LNCaP clone FGC (cell line): ENCODE results near the gene GPR37.

Experiments used
- DNase-seq: peaks from one replicate; pipeline ENCODE4 v3.0.0-alpha.2; 2011; ENCODE audit warnings: low read depth
- H3K4me3 ChIP-seq: 2 replicates; pipeline ENCODE4 v1.5.1; 2011; ENCODE audit warnings: mild to moderate bottlenecking, low read depth, low read length, control low read depth
- TF ChIP-seq, protein P1 (sequence below): IDR thresholded peaks from 2 replicates; pipeline ENCODE4 v1.5.1; 2012; ENCODE audit warnings: mild to moderate bottlenecking; ENCODE audit not compliant: control insufficient read depth, insufficient read depth; ENCODE audit errors: extremely low read depth

The GPR37 gene, protein sequence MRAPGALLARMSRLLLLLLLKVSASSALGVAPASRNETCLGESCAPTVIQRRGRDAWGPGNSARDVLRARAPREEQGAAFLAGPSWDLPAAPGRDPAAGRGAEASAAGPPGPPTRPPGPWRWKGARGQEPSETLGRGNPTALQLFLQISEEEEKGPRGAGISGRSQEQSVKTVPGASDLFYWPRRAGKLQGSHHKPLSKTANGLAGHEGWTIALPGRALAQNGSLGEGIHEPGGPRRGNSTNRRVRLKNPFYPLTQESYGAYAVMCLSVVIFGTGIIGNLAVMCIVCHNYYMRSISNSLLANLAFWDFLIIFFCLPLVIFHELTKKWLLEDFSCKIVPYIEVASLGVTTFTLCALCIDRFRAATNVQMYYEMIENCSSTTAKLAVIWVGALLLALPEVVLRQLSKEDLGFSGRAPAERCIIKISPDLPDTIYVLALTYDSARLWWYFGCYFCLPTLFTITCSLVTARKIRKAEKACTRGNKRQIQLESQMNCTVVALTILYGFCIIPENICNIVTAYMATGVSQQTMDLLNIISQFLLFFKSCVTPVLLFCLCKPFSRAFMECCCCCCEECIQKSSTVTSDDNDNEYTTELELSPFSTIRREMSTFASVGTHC

DNA sequence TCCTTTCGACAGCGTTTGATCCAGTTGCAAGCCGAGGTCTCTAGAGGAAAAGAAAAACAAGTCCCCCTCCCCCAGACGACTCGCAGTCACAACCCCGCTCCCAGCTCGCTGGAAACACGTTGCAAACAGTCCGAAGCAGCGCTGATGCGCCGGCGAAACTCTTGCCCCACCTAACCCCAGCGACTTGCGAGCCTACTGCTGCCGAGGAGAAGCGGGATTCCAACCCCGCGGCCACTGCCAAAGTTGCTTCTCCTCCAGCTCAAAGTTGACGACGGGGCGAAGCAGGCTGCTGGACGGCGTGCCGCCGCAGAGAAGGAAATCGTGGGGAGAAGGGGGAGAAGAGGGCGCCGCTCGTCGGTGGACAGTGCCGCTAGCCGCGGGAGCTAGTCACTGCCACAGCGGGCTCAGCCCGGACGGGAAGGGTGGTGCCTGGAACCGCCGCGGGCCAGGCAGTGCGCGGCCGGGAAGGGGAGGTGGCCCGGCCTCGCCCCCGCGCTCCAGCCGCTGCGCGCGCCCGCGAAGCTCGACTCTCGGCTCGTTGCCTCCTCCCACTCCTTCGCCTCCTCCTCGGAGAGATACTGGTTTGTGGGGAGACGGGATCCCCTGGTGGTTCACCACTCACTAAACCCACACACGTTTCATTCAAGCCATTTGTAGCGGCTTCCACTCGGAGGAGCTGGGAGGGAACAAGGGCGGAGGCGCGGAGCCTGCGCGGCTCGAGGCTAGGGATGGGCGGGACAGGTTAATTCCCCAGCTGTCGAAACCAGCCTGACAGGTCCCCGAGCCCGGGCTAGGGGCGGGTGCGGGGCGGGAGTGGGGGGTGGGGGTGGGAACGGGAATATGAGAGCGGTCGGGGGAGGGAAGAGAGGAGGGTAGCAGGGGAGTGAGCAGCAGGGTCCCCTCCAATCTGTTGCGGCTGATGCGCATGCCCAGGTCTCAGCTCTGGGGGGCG is at the start of gene GPR37:
Gene GPR37, minus strand, starts transcription at position 392 of the 952 bp plus-strand sequence. CDS start 816 bp downstream, outside the sequence.
- peak within 1 kb of the TSS; percentile 49 for H3K4me3 ChIP-seq
- DNase-seq = peak; percentile 54
- TF ChIP-seq, protein P1, sequence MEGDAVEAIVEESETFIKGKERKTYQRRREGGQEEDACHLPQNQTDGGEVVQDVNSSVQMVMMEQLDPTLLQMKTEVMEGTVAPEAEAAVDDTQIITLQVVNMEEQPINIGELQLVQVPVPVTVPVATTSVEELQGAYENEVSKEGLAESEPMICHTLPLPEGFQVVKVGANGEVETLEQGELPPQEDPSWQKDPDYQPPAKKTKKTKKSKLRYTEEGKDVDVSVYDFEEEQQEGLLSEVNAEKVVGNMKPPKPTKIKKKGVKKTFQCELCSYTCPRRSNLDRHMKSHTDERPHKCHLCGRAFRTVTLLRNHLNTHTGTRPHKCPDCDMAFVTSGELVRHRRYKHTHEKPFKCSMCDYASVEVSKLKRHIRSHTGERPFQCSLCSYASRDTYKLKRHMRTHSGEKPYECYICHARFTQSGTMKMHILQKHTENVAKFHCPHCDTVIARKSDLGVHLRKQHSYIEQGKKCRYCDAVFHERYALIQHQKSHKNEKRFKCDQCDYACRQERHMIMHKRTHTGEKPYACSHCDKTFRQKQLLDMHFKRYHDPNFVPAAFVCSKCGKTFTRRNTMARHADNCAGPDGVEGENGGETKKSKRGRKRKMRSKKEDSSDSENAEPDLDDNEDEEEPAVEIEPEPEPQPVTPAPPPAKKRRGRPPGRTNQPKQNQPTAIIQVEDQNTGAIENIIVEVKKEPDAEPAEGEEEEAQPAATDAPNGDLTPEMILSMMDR = peak; percentile 41

DNA sequence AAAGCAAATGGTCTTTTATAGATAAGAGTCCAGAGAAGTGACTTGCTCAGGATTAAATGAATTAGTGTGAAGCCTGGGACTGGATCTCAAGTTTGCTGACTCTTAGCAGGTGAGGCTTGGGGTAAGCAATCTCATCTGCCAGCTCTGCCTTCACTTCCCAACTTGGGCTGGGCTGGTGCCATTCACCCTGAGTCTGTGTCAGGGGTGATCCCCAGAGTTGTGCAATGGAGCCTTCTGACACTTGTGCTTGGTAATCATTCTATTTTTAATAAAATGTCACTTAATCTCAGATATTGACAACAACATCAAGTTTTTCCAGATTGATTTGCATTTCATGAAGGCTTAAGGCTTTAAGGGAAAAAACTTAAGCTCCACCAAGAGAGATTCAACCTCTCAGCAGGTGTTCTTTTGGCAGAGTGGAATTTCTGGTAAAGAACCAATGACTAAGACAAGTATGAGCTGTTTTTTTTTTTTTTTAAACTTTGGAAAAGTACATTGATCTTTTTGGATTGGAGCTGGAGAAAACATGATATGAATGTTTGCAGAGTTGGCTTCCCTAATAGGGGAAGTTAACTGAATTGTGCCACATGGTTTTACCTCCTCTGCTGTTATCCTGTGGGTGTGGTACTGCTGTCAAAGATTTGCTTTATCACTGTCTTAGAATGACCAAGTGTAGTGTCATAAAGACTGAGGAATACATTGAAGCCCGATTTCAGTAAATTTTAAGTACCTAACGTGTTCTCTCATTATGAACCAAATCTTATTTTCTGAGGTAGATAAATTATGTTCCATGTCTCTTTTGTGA is 48.6 kb upstream of the GPR37 start:
- TF ChIP-seq, protein P1 = no peak
- no peak for DNase-seq
- H3K4me3 ChIP-seq = no peak overlapping the region

DNA sequence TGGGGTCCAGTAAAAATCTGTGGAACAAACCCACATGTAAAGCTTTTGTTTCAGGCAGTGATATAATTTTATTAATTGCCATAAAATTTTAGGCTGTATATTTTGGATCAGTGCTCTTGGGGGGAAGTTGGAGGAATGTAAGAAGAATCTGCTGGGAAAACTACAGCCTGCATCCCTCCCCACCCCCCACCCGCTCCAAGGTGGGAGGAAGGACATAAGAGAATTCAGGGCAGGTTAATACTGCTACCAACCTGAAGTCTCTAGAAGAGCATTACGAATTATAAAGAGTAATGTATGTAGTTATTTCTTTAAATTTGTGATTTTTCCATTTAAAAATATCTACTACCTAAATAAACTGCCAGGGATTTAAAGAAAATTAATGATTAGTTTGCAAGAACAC is 47.2 kb upstream of the GPR37 start:
- H3K4me3 ChIP-seq = no peak overlapping the region
- TF ChIP-seq, protein P1 = no peak

DNA sequence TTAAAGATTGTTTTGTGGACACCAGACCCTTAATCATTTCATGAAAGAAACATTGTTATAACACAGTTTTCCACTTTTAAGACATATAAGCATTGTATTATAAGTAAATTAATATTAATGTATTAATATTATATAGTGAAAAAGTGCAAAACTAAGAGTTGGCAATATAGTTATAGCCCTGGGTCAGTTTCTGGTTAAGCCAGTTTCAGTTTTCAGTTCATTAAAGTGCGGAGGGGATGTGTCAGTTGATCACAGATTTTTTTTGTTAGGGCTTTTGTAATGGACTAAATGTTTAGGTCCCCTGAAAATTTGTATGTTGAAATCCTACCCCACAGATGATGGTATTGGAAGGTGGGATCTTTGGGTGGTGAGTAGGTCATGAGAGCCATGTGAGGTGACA is 45.7 kb upstream of the GPR37 start:
- TF ChIP-seq, protein P1 = no peak
- H3K4me3 ChIP-seq = no peak overlapping the region

More for the DNA sequence above, 47.2 kb upstream of the GPR37 start:
- DNase-seq = no peak

DNA sequence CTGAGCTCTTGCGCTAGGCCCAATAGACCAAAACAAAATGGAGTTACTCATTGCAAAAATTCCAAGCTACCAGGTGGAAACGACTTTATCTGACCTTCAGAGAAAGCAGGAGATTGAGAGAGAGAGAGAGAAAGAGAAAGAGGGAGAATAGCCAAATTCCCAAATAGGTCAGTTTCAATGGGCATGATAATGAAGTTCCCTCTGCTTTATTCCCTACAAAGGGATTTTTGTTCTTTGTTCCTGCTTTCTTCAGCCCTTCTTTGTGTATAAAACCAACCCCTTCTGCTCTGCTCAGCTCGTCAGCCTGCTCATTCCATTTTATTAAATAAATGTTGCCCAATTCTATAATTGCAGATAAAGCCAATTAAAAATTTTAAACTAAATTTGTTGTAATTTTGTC is 45.0 kb upstream of the GPR37 start:
- TF ChIP-seq, protein P1 = no peak
- DNase-seq = no peak
- H3K4me3 ChIP-seq = no peak overlapping the region

More for the DNA sequence above, 45.7 kb upstream of the GPR37 start:
- DNase-seq = no peak

DNA sequence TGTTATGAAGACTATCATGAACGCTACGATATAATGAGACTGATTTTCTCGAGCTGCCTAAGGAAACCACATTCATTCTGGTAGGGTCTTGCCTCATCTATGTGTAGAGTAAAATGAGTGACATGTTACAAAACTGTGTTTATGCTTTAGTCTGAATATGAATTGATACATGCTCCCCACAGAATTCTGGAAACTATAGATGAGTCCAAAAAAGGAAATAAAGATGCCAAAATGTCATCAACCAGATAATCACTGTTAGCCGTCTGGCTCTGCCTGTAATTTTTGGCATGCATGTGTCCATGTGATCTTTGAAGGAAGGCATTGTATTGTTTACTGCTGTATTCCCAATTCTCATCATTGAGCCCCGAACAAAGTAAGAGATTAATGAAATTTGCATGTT is 42.6 kb upstream of the GPR37 start:
- TF ChIP-seq, protein P1 = no peak
- DNase-seq = no peak
- no peak overlapping the region for H3K4me3 ChIP-seq
